Upper lobe of left lung (tissue), 6 donors: Measurements from ENCODE around the gene HABP4. TPM values are rescaled to one million over a fixed set of nuclear protein-coding genes. Genes with fewer than 3 reads are reported as not detected.

ENCODE experiments used
- ATAC-seq, 2 donors: fragments of 200-7000 bp; cut with Tn5 transposase; one replicate each; pipeline ENCODE4 v1.9.1; 2022; ENCODE audit warnings: mild to moderate bottlenecking in 2 of 2, moderate library complexity in 2 of 2; ENCODE audit not compliant: low FRiP score in 2 of 2
- DNase-seq, 2 donors: peaks; one replicate each; pipeline ENCODE4 v3.0.0-alpha.2; 2019 to 2020
- H3K27ac ChIP-seq, 4 donors: fragments of 200-600 bp; sonication (generic); one replicate each; pipeline ENCODE4 v1.5.1; 2016 to 2019
- H3K27me3 ChIP-seq, 4 donors: fragments of 200-600 bp; sonication (generic); one replicate each; pipeline ENCODE4 v1.5.1; 2017 to 2019
- H3K36me3 ChIP-seq, 4 donors: fragments of 200-600 bp; sonication (generic); one replicate each; pipeline ENCODE4 v1.5.1; 2016 to 2019
- H3K4me1 ChIP-seq, 4 donors: fragments of 200-600 bp; sonication (generic); one replicate each; pipeline ENCODE4 v1.5.1; 2018 to 2019
- H3K4me3 ChIP-seq, 4 donors: fragments of 200-600 bp; sonication (generic); one replicate each; pipeline ENCODE4 v1.5.1; 2017 to 2019; ENCODE audit warnings: mild to moderate bottlenecking in 2 of 4, moderate library complexity in 1 of 4
- H3K9me3 ChIP-seq, 4 donors: fragments of 200-600 bp; sonication (generic); one replicate each; pipeline ENCODE4 v1.5.1; 2018 to 2019
- EP300 ChIP-seq, 4 donors: sonication (generic); formaldehyde crosslinking; IDR thresholded peaks; one replicate each; pipeline ENCODE4 v1.5.1; 2017; ENCODE audit warnings: antibody characterized with exemption in 4 of 4, control low read depth in 2 of 4
- POLR2A ChIP-seq, 4 donors: fragments of 450-650 bp; IDR thresholded peaks; one replicate each; pipeline ENCODE4 v1.5.1; 2016 to 2017; ENCODE audit warnings: antibody characterized with exemption in 4 of 4, mild to moderate bottlenecking in 2 of 4
- POLR2AphosphoS5 ChIP-seq, 2 donors: sonication (generic); formaldehyde crosslinking; IDR thresholded peaks; one replicate each; pipeline ENCODE4 v1.5.1; 2017; ENCODE audit warnings: antibody characterized with exemption in 2 of 2
- whole genome bisulfite sequencing, 2 donors: methylation state at CpG; one replicate each; pipeline ENCODE4 v1.1.5; 2017 to 2018; 5-methylcytosine and 5-hydroxymethylcytosine counted together
- total RNA-seq, 6 donors: library from RNA; depleted of rRNA in 4 of 6; stranded (reverse); fragments of >200 nt in 4 of 6; gene quantifications; one replicate each; pipeline versions ENCODE4 v1.1.0 to v1.2.1, GENCODE V29; 2016 to 2021
- TF ChIP-seq, protein P1 (sequence below), 6 experiments: fragments of 450-650 bp in 4 of 6; fragments of 200-600 bp in 2 of 6; sonication (generic) in 2 of 6; IDR thresholded peaks; one replicate each; pipeline ENCODE4 v1.5.1; 2016 to 2019; ENCODE audit warnings: antibody characterized with exemption in 6 of 6
- donor health status: DM: no; HTN: no; CAD: no; lungs with moderate emphysema.
- donor health status: DM: no; HTN: yes; CAD: no; lungs with severe emphysema.

Gene HABP4
- total RNA-seq, 6 donors from 2014 or later: 3.1 to 14.6 (median 9.7) TPM

- H3K4me1 ChIP-seq: peaks cover 6 to 19% (median 11%) of the 10 kb centered on the region in 4 donors
- H3K27me3 ChIP-seq: no peaks in the 10 kb centered on the region
- H3K9me3 ChIP-seq: no peaks in the 10 kb centered on the region
- ATAC-seq (no peak), DNase-seq (no peak)
- no peak overlapping the region for H3K4me3 ChIP-seq
- H3K27ac ChIP-seq: no peak overlapping the region
- no peaks in the 10 kb centered on the region for H3K36me3 ChIP-seq
- TF ChIP-seq POLR2AphosphoS5 (IDR thresholded peaks at IDR 0.05): no peak
- TF ChIP-seq POLR2A (IDR thresholded peaks at IDR 0.05): no peak
- TF ChIP-seq, protein P1, sequence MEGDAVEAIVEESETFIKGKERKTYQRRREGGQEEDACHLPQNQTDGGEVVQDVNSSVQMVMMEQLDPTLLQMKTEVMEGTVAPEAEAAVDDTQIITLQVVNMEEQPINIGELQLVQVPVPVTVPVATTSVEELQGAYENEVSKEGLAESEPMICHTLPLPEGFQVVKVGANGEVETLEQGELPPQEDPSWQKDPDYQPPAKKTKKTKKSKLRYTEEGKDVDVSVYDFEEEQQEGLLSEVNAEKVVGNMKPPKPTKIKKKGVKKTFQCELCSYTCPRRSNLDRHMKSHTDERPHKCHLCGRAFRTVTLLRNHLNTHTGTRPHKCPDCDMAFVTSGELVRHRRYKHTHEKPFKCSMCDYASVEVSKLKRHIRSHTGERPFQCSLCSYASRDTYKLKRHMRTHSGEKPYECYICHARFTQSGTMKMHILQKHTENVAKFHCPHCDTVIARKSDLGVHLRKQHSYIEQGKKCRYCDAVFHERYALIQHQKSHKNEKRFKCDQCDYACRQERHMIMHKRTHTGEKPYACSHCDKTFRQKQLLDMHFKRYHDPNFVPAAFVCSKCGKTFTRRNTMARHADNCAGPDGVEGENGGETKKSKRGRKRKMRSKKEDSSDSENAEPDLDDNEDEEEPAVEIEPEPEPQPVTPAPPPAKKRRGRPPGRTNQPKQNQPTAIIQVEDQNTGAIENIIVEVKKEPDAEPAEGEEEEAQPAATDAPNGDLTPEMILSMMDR (IDR thresholded peaks at IDR 0.05): no peak
- TF ChIP-seq EP300 (IDR thresholded peaks at IDR 0.05): no peak
- WGBS, 2 donors: 71 to 72% methylated on average over 2 of the region's 2 CpGs
These were observed 59.9 kb downstream of the HABP4 start for GRCh38 chr9:96509848-96510247.

DNA sequence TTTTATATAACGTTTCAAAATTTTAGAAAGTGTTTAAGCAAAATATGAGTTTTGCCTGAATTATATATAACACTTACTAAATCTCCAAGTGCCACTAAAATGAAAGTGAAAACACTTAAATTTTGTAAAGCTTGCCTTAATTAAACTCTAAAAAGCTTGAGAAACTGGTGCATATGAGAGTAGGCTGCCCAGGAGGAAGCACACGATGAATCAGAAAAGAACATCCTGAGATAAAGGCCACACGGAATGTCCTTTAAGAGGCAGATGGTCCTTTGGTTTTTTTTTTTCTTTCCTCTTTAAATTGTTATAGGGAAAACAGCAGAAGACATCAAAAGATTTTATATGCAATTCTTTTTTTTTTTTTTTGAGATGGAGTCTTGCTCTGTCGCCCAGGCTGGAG, 60.3 kb downstream of the HABP4 start:
- ATAC-seq: no peak
- Histone ChIP-seq H3K9me3 (no peaks in the 10 kb centered on the region), H3K4me1 (peaks cover 7 to 22% (median 12%) of the 10 kb centered on the region in 4 donors), H3K4me3 (no peak overlapping the region), H3K27me3 (no peaks in the 10 kb centered on the region), H3K36me3 (no peaks in the 10 kb centered on the region), H3K27ac (no peak overlapping the region)
- no peak for TF ChIP-seq EP300 (IDR thresholded peaks at IDR 0.05)
- TF ChIP-seq, protein P1 (IDR thresholded peaks at IDR 0.05): no peak
- TF ChIP-seq POLR2A (IDR thresholded peaks at IDR 0.05): no peak
- TF ChIP-seq POLR2AphosphoS5 (IDR thresholded peaks at IDR 0.05): no peak
- no peak for DNase-seq
- 80 to 82% methylated on average over 4 of the region's 4 CpGs for WGBS, 2 donors

DNA sequence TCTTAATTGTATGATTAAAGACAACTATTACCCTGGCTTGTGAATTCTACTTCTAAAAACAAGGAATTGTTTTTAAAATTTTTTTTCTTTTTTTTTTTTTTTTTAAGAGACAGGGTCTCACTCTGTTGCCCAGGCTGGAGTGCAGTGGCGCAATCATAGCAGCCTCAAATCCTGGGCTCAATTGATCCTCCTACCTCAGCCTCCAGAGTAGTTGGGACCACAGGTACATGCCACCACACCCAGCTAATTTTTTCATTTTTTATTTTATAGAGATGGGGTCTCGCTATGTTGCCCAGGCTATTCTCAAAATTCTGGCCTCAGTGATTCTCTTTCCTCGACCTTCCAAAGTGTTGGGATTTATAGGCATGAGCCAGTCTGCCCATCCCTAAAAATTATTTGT, 62.3 kb downstream of the HABP4 start:
- no peak for ATAC-seq
- TF ChIP-seq, protein P1 (IDR thresholded peaks at IDR 0.05): no peak
- no peak for TF ChIP-seq POLR2A (IDR thresholded peaks at IDR 0.05)
- TF ChIP-seq POLR2AphosphoS5 (IDR thresholded peaks at IDR 0.05): no peak
- no peak for TF ChIP-seq EP300 (IDR thresholded peaks at IDR 0.05)

DNA sequence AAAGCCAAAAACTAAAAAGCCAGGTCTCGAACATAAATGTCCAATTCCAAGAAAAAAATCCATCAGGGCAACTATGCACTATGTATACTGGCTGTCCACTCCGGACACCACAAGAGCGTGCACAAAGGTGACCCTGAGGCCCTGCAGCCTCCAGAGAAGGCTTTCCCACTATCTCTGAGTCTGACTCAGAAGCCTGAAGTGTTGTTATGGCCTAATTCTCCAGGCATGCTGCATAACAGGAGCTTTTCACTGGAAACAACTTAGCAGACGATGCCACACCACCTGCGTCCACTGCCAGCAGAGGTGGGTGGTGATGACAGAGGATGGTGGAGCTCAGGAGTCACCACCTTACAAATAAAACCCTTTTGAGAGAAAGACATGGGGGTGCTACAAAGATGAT, 63.7 kb downstream of the HABP4 start:
- Histone ChIP-seq H3K9me3 (no peaks in the 10 kb centered on the region), H3K36me3 (no peaks in the 10 kb centered on the region), H3K27ac (peak overlapping the region in 2 of 4 donors; percentile 8 to 30), H3K4me3 (no peak overlapping the region), H3K4me1 (peaks cover 7 to 19% (median 10%) of the 10 kb centered on the region in 4 donors), H3K27me3 (no peaks in the 10 kb centered on the region)
- TF ChIP-seq, protein P1 (IDR thresholded peaks at IDR 0.05): no peak
- TF ChIP-seq POLR2AphosphoS5 (IDR thresholded peaks at IDR 0.05): no peak
- no peak for TF ChIP-seq EP300 (IDR thresholded peaks at IDR 0.05)
- no peak for TF ChIP-seq POLR2A (IDR thresholded peaks at IDR 0.05)
- peak in 1 of 2 donors; percentile 65 for ATAC-seq
- WGBS, 2 donors: 95 to 96% methylated on average over 5 of the region's 5 CpGs
- no peak for DNase-seq

More for the DNA sequence above, 62.3 kb downstream of the HABP4 start:
- H3K27ac ChIP-seq: no peak overlapping the region
- H3K4me1 ChIP-seq: peaks cover 7 to 19% (median 13%) of the 10 kb centered on the region in 4 donors
- H3K27me3 ChIP-seq: no peaks in the 10 kb centered on the region
- H3K36me3 ChIP-seq: no peaks in the 10 kb centered on the region
- no peak overlapping the region for H3K4me3 ChIP-seq
- WGBS, 2 donors: 89 to 93% methylated on average over 3 of the region's 3 CpGs
- DNase-seq: no peak
- no peaks in the 10 kb centered on the region for H3K9me3 ChIP-seq

DNA sequence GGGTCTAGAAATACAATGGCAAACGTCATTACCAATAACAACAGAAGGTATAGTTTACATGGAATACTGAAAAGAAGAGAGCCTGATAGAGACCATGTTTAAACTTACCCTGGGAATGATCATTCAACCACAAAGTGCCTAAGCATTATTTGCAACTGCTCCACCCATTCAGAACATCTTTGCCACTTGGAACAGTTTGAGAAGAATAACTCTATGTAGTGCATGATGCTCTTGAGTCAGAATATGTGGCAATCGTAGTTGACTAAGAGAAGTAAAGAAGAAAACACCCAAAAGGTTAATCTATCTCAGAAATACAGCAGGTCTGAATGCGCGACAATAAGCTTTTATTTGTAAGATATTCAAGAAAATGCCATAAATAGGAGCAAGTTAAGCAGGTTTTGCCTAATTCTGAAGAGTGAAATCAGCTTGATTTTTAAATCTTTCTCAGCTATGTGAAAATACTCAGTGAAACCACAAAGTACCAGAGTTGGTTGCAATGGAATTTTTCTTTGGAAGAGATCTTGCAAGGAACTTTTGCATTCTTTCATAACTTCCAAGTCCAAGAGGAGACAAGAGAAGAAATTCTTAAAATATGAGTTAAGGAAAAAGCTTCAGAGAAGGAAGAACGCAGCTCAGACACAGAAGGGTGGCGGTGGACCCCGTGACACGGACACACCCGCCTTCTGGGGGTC, 64.3 kb downstream of the HABP4 start:
- ATAC-seq (peak; percentile 15 to 88), DNase-seq (no peak)
- Histone ChIP-seq H3K9me3 (no peaks in the 10 kb centered on the region), H3K36me3 (no peaks in the 10 kb centered on the region), H3K27me3 (no peaks in the 10 kb centered on the region), H3K4me3 (no peak overlapping the region), H3K27ac (peak overlapping the region; percentile 9 to 30 (median 26)), H3K4me1 (peaks cover 7 to 19% (median 10%) of the 10 kb centered on the region in 4 donors)
- WGBS, 2 donors: 71 to 75% methylated on average over 9 of the region's 9 CpGs
- TF ChIP-seq EP300 (IDR thresholded peaks at IDR 0.05): no peak
- no peak for TF ChIP-seq POLR2A (IDR thresholded peaks at IDR 0.05)
- TF ChIP-seq, protein P1 (IDR thresholded peaks at IDR 0.05): no peak
- no peak for TF ChIP-seq POLR2AphosphoS5 (IDR thresholded peaks at IDR 0.05)
